ENCODE data around the gene PTPRN2.
"Not testable (repeated sequence)": the region's sequence is repeated elsewhere in the genome, so short reads cannot be mapped to it uniquely, and the experiment has no call there.

PTPRN2 gene

GRCh38 chr7:158185653-158186052 lies 402.0 kb downstream of the PTPRN2 start:
- no peak for DNase-seq (ENCODE audit: low read depth in 2 of 2)

- no peak for DNase-seq (ENCODE audit: low read depth in 2 of 2)
Measured at GRCh38 chr7:158183431-158183830, 404.2 kb downstream of the PTPRN2 start.

DNA sequence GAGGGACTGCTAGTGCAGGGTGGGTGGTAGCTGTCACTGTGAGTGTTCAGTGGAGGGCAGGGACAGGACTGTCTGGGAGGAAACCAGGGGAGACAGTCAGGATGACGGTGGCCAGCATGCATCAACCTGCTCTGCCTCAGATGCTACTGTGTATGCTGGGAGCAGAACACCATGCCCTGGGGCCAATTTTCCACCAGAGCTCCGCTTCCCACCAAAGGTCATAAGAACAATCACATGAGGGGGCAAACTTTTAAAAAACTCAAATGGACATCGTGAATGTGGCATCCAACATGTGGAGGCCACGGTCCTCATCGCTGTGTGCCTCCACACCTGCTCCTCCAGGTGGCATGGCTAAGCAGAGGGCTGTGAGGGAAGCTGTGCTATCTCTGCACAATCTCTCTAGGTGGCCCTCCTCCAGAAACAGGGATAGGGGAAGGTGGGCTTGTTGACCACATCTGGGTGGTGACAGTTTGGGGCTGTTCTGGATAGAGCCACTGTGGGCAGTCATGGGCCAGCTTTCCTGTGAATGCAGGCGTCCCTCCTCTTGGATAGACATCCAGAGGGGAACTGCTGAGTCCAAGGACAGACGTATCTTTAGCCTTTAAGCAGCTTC lies 411.0 kb downstream of the PTPRN2 start:
- DNase-seq (ENCODE audit: low read depth in 2 of 2), result no peak

- DNase-seq (ENCODE audit: low read depth in 2 of 2), result no peak
Measured at GRCh38 chr7:158175779-158176178, 411.8 kb downstream of the PTPRN2 start.

GRCh38 chr7:158174947-158175346 lies 412.7 kb downstream of the PTPRN2 start:
- DNase-seq (ENCODE audit: low read depth in 2 of 2), result no peak

DNA sequence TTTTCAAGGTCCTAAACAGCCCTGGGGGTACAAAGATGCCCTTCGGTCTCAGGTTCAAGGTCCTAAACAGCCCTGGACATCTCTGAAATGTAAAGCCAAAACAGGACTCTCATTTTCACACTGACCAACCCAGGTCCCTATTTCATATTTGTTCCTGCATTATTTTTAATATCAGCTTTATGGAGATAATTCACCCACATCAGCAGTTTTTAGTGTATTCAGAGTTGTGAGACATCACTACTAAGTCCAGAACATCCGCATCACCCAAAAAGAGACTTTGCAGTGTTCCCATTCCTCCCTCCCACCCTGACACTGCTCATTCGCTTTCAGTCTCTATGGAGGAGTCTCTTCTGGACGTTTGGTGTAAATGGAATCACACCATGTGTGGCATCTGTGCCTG lies 420.2 kb downstream of the PTPRN2 start:
- no peak for DNase-seq (ENCODE audit: low read depth in 2 of 2)

GRCh38 chr7:158166386-158167340 lies 421.0 kb downstream of the PTPRN2 start:
- DNase-seq (ENCODE audit: low read depth in 2 of 2), result no peak

- no peak for DNase-seq (ENCODE audit: low read depth in 2 of 2)
Measured at GRCh38 chr7:158165711-158166110, 421.9 kb downstream of the PTPRN2 start.

DNA sequence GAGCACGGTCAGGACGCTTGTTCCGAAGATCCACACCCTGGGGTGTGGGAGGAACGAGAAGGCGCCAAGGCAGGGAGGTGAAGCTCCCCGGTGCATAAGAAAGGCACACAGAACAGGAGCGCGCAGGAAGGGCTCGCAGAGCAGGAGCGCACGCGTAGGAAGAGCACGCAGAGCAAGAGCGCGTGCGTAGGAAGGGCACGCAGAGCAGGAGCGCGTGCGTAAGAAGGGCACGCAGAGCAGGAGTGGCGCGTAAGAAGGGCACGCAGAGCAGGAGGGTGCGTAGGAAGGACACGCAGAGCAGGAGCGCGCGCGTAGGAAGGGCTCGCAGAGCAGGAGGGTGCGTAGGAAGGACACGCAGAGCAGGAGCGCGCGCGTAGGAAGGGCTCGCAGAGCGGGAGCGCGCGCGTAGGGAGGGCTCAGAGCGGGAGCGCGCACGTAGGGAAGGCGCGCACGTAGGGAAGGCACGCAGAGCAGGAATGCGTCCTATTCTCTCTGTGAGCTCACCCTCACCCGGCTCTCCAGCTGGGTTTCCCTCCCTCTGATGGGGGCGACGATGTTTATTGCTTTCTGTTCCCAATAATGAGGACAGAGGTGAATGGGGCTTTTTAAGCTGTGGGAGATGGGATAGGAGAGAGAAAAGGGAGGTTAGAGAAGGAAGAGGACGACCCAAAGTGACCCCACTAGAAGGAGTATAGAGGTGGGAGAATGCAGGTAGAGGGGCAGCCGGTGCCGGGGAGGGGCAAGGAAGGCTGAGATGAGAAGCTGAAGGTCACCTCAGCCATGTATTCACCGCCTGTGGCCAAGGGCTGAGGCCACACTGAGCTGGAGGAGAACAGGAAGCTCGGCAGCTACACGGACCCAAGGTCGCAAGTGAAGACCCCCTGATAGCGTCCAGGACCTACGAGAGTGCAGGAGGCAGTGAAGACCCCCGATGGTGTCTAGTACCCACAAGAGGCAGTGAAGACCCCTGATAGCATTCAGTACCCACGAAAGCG lies 423.2 kb downstream of the PTPRN2 start:
- no peak for DNase-seq (ENCODE audit: low read depth in 2 of 2)

DNA sequence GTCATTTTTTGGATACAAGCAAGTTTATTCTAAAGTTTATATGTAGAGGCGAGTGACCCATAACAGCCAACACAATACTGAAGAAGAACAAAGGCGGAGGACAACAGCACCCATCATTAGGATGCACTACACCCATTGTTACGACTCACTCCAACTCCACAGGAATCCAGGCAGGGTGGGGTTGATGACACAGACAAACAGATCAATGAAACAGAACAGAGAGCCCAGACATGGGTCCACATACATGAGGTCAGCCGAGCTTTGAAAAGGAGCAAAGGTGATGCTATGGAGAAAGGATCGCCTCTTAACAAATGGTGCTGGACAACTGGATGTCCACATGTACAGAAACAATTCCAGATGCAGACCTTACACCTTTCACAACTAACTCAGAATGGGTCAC lies 426.4 kb downstream of the PTPRN2 start:
- DNase-seq (ENCODE audit: low read depth in 2 of 2), result no peak

DNA sequence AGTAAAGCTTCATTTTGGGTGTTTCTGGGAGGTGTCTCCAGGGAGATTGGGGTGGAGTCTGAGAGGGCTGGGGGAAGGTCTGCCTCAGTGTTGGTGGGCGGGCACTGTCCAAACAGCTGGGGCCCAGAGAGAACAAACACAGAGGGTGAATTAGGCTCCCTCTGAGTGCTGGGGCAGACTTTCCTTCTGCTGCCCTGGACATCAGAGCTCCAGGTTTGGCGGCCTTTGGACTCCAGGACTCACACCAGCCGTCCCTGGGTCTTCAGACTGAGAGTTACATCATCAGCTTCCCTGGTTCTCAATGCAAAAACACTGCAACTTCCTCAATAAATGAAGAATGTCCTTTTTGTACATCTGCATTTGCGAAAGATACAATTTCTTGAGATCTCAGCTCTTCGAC lies 427.4 kb downstream of the PTPRN2 start:
- DNase-seq (ENCODE audit: low read depth in 2 of 2), result no peak

GRCh38 chr7:158157460-158157859 lies 430.2 kb downstream of the PTPRN2 start:
- no peak for DNase-seq (ENCODE audit: low read depth in 2 of 2)

DNA sequence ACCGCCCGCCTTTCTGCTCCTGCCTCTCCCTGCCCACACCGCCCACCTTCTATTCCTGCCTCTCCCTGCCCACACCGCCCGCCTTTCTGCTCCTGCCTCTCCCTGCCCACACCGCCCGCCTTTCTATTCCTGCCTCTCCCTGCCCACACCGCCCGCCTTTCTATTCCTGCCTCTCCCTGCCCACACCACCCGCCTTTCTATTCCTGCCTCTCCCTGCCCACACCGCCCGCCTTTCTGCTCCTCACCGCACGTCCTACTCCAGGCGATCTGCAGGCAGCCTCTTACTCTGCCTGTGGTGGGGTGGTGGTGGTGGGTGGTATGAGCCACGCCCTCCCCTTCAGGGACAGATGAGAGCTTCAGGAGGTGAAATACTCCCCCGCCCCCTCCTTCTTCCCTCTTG lies 436.4 kb downstream of the PTPRN2 start:
- peak in 1 of 2 donors; percentile 7 for DNase-seq (ENCODE audit: low read depth in 2 of 2)

DNA sequence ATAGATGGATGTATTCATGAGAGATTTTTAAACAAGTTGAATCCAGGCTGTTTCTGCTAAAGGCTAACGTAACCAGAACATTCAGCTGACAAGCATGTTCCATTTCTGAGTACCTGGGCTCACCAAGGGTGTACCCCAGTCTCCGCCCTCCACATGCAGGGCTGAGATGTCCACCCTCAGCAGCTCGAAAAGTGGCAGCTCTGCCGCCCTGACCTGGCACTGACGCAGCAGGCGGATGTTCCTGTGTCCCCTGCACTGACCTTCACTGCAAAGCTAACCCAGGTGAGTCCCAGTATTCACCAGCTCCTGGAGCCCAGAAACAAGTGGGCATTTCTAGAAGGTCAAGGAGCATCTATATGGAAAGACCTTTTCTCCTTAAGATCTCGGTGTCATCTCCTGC lies 437.4 kb downstream of the PTPRN2 start:
- DNase-seq (ENCODE audit: low read depth in 2 of 2), result no peak

GRCh38 chr7:158147431-158147830 lies 440.2 kb downstream of the PTPRN2 start:
- not testable (repeated sequence) for DNase-seq (ENCODE audit: low read depth in 2 of 2)

- DNase-seq (ENCODE audit: low read depth in 2 of 2), result no peak
Measured at GRCh38 chr7:158145370-158145769, 442.3 kb downstream of the PTPRN2 start.

GRCh38 chr7:158143196-158144120 lies 444.2 kb downstream of the PTPRN2 start:
- DNase-seq (ENCODE audit: low read depth in 2 of 2), result no peak

DNA sequence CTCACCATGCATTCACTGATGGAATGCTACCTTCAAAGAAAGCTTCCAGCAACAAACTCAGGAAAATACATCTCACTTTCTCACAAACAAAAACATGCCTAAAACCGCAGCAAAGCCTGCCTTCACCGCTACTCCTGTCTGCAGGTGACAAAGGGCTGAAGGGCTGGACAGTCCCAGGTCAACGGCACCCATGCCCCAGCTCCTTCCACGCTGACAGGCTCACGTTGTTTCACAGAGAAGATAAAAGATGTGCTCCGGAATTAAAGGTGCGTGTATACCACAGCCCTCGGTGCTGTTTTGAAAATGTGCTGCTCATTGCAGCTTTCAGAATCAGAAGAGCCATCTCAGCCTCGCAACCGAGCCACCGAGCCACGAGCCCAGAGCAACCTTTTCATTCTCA lies 445.0 kb downstream of the PTPRN2 start:
- DNase-seq (ENCODE audit: low read depth in 2 of 2), result no peak

- no peak for DNase-seq (ENCODE audit: low read depth in 2 of 2)
Measured at GRCh38 chr7:158141806-158142518, 445.7 kb downstream of the PTPRN2 start.

DNA sequence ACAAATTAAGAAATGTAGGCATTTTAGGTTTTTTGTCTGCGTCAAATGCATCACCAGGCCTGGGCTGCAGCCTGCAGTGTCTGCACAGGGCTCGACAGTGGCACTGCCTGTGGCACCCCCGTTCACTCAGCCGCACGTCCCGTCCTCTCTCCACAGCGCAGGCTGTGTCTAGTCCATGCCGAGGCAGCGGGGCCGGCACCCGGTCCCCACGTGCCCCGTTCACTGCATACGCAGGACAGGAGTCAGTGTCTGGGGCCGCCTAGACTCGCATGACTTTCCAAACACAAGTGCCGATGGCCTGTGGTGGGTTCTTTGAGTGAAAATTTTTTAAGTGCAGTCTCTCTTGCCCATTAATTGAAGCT lies 446.4 kb downstream of the PTPRN2 start:
- no peak for DNase-seq (ENCODE audit: low read depth in 2 of 2)

Data from activated CD4-positive, alpha-beta T cell treated with anti-CD3 and anti-CD28 coated beads for 24 hours (primary cell).